ENCODE results near the gene INTS3. TPM values are rescaled to one million over a fixed set of nuclear protein-coding genes. Genes with fewer than 3 reads are reported as not detected.
"Not testable (repeated sequence)": the region's sequence is repeated elsewhere in the genome, so short reads cannot be mapped to it uniquely, and the experiment has no call there.

The INTS3 gene
- total RNA-seq, 1 donor from 2014 or later, result 39.5 TPM

DNA sequence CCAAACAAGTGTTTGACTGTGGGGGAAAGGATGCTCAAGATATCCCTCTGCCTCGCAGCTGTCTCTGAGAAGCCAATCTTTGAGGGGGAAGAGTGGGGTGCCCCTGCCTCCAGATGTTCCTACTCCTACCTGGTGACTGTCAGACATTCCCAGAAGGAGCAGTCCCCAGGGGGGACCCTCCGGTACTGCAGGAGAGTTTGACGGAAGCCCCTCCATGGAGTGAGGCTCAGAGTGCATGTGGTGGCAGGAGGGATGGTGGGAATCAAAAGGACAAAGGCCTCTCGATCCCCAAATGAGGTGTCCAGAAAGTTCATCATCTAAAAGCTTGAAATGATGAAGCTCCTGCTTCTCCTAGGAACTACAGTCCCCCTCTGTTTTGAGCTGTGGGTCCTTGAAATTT, 52.7 kb downstream of the INTS3 start:
- H3K9ac ChIP-seq (ENCODE audit: low read length), result no peak overlapping the region
- Mint-ChIP-seq H3K4me1 (ENCODE audit: low read depth, unreplicated experiment) (peaks cover 4% of the 10 kb centered on the region), H3K9me3 (ENCODE audit: unreplicated experiment) (peaks cover 4% of the 10 kb centered on the region), H3K36me3 (ENCODE audit: low read depth, unreplicated experiment) (peaks cover 9% of the 10 kb centered on the region), H3K27me3 (ENCODE audit: low read depth, unreplicated experiment) (peaks cover 26% of the 10 kb centered on the region), H3K27ac (ENCODE audit: unreplicated experiment) (no peak overlapping the region), H3K4me3 (ENCODE audit: unreplicated experiment) (no peak overlapping the region)
- no peaks in the 10 kb centered on the region for H3K27me3 ChIP-seq (ENCODE audit: insufficient read depth, low read length)
- H3K4me3 ChIP-seq (ENCODE audit: insufficient read depth, low read depth, low read length), result no peak overlapping the region
- no peaks in the 10 kb centered on the region for H3K79me2 ChIP-seq (ENCODE audit: insufficient read depth, low read length)
- H3K4me2 ChIP-seq (ENCODE audit: low read length), result no peak overlapping the region
- peaks cover 7% of the 10 kb centered on the region for H4K20me1 ChIP-seq (ENCODE audit: insufficient read depth, low read length)
- H2AFZ ChIP-seq (ENCODE audit: low read depth, low read length), result no peak overlapping the region
- no peaks in the 10 kb centered on the region for H3K36me3 ChIP-seq (ENCODE audit: insufficient read depth, low read length)
- H3K27ac ChIP-seq (ENCODE audit: low read depth, low read length), result no peak overlapping the region
- no peak for DNase-seq (ENCODE audit: low read depth)
- H3K9me3 ChIP-seq (ENCODE audit: insufficient read depth, low read depth, low read length), result no peaks in the 10 kb centered on the region
- TF ChIP-seq CTCF (IDR thresholded peaks at IDR 0.05; ENCODE audit: insufficient read depth, low read depth, low read length) (no peak), EZH2 (IDR thresholded peaks at IDR 0.05; ENCODE audit: insufficient read depth, low read length) (no peak)
- no peak for FAIRE-seq
- H3K4me1 ChIP-seq (ENCODE audit: insufficient read depth, low read length), result peaks cover 16% of the 10 kb centered on the region

GRCh38 chr1:153782648-153783047, 54.8 kb downstream of the INTS3 start:
- not testable (repeated sequence) for FAIRE-seq; H3K36me3 ChIP-seq (ENCODE audit: insufficient read depth, low read length); H3K27ac ChIP-seq (ENCODE audit: low read depth, low read length); H3K27me3 ChIP-seq (ENCODE audit: insufficient read depth, low read length); H3K9me3 ChIP-seq (ENCODE audit: insufficient read depth, low read depth, low read length); H3K4me1 ChIP-seq (ENCODE audit: insufficient read depth, low read length); DNase-seq (ENCODE audit: low read depth); H4K20me1 ChIP-seq (ENCODE audit: insufficient read depth, low read length); H3K4me1 Mint-ChIP-seq (ENCODE audit: low read depth, unreplicated experiment); H3K27ac Mint-ChIP-seq (ENCODE audit: unreplicated experiment); H3K79me2 ChIP-seq (ENCODE audit: insufficient read depth, low read length); H3K36me3 Mint-ChIP-seq (ENCODE audit: low read depth, unreplicated experiment); H3K9me3 Mint-ChIP-seq (ENCODE audit: unreplicated experiment)
- Histone ChIP-seq H3K4me2 (ENCODE audit: low read length) (peak overlapping the region; percentile 84), H3K9ac (ENCODE audit: low read length) (peak overlapping the region; percentile 88), H2AFZ (ENCODE audit: low read depth, low read length) (peak overlapping the region; percentile 66), H3K4me3 (ENCODE audit: insufficient read depth, low read depth, low read length) (peak overlapping the region; percentile 66)
- peaks cover 17% of the 10 kb centered on the region for H3K27me3 Mint-ChIP-seq (ENCODE audit: low read depth, unreplicated experiment)
- peak overlapping the region; percentile 85 for H3K4me3 Mint-ChIP-seq (ENCODE audit: unreplicated experiment)

GRCh38 chr1:153783233-153784190, 55.7 kb downstream of the INTS3 start:
- H3K4me3 ChIP-seq (ENCODE audit: insufficient read depth, low read depth, low read length), result peak overlapping the region; percentile 66
- peak overlapping the region; percentile 92 for H3K27ac Mint-ChIP-seq (ENCODE audit: unreplicated experiment)
- peaks cover 4% of the 10 kb centered on the region for H3K9me3 Mint-ChIP-seq (ENCODE audit: unreplicated experiment)
- no peaks in the 10 kb centered on the region for H3K27me3 ChIP-seq (ENCODE audit: insufficient read depth, low read length)
- no peak for TF ChIP-seq EZH2 (IDR thresholded peaks at IDR 0.05; ENCODE audit: insufficient read depth, low read length)
- TF ChIP-seq CTCF (IDR thresholded peaks at IDR 0.05; ENCODE audit: insufficient read depth, low read depth, low read length), result no peak
- no peaks in the 10 kb centered on the region for H3K79me2 ChIP-seq (ENCODE audit: insufficient read depth, low read length)
- no peaks in the 10 kb centered on the region for H3K36me3 ChIP-seq (ENCODE audit: insufficient read depth, low read length)
- peak overlapping the region; percentile 88 for H3K9ac ChIP-seq (ENCODE audit: low read length)
- H4K20me1 ChIP-seq (ENCODE audit: insufficient read depth, low read length), result no peaks in the 10 kb centered on the region
- H3K4me2 ChIP-seq (ENCODE audit: low read length), result peak overlapping the region; percentile 84
- peaks cover 5% of the 10 kb centered on the region for H3K36me3 Mint-ChIP-seq (ENCODE audit: low read depth, unreplicated experiment)
- no peaks in the 10 kb centered on the region for H3K4me1 Mint-ChIP-seq (ENCODE audit: low read depth, unreplicated experiment)
- H3K27me3 Mint-ChIP-seq (ENCODE audit: low read depth, unreplicated experiment), result peaks cover 11% of the 10 kb centered on the region
- H3K27ac ChIP-seq (ENCODE audit: low read depth, low read length), result peak overlapping the region; percentile 83
- peaks cover 8% of the 10 kb centered on the region for H3K4me1 ChIP-seq (ENCODE audit: insufficient read depth, low read length)
- peak overlapping the region; percentile 85 for H3K4me3 Mint-ChIP-seq (ENCODE audit: unreplicated experiment)
- peak; percentile 72 for DNase-seq (ENCODE audit: low read depth)
- H2AFZ ChIP-seq (ENCODE audit: low read depth, low read length), result peak overlapping the region; percentile 66
- FAIRE-seq, result no peak
- no peaks in the 10 kb centered on the region for H3K9me3 ChIP-seq (ENCODE audit: insufficient read depth, low read depth, low read length)
